Pons (tissue), 1 donor: Measurements from ENCODE around the gene ICE1.
"Not testable (repeated sequence)": the region's sequence is repeated elsewhere in the genome, so short reads cannot be mapped to it uniquely, and the experiment has no call there.

Source experiments
- DNase-seq: peaks from one replicate; pipeline ENCODE4 v3.0.0-alpha.2; 2016; ENCODE audit warnings: low spot score

The ICE1 gene

DNA sequence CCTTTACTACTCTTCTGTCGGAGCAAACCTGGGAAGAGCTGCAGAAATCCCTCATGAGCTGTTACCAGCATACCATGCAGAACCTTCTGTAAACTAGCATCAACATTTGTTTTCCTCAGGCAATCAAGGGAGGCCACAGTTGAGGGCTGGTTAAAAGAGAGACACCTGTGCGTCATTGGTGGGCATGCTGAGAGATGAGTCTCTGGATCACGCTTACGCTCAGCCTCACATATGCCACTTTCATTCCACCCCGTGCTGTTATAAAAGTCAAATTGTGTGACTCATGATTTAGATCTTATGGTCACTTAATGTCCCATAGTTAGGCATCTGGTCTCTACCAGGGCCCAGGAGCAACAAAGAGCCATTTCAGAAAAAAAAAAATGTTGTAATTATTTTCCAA, 18.1 kb upstream of the ICE1 start:
- DNase-seq, result no peak

DNA sequence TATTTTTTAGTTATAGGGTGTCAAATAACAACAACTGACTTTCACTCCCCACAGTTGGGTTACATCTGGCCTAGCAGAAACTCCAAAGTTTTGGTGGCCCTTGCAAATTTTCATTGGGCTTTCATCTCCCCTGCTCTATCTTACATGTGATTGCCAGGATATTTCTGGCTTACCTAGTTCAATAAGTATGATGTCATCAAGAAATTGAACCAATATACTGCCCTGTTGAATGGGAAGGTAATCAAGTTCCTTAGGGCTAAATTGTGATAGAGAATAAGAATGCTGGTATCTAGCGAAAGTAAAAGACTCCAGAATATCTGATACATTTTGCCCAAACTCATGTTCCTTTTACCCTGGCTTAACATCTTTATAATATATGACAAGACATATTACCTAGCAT, 17.0 kb upstream of the ICE1 start:
- no peak for DNase-seq

DNA sequence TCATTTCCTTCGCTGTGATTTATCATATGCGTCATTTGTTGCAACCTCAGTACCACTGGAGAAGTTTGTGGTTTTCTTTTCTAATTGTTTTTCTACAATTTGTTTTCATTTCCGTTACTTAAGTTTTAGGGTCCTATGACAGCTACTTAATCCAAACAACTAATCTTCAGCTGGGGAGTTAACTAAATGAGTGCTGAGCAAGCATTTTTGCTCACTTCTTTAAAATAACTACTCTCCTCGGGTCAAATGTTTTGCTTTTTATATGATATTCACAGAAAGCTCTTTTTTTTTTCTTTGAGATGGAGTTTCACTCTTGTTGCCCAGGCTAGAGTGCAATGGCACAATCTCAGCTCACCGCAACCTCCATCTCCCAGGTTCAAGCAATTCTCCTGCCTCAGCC, 14.6 kb upstream of the ICE1 start:
- DNase-seq, result no peak

DNA sequence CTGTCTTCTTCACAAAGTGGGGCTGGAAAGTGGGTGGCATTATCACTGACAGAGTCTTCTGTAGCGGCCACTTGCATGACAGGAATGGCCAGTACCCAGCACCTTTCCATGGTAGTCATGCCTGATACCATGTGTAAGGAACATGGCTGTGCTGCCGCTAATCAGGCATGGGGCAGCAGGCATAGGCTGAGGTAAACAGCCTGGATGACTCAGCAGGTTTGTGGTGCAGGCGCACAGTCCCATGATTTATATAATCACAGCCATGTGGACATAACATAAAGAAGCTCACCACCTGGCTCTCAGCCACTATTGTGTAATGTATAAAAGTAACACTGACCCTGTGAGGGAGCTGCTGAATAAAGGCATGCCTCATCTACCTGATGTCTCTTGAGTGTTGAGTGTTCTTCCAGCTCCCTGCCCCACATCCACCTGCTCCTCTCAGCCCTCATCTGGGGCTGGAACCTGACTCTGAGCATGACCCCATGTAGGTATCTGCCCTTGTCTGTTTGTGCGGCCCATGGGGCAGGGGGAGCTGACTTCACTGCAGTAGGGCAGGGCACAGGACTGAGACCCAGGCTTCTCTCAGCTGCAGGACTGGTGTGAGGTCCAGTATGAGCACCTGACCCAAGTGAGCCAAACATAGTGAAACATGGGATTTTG, 13.2 kb upstream of the ICE1 start:
- DNase-seq, result no peak

DNA sequence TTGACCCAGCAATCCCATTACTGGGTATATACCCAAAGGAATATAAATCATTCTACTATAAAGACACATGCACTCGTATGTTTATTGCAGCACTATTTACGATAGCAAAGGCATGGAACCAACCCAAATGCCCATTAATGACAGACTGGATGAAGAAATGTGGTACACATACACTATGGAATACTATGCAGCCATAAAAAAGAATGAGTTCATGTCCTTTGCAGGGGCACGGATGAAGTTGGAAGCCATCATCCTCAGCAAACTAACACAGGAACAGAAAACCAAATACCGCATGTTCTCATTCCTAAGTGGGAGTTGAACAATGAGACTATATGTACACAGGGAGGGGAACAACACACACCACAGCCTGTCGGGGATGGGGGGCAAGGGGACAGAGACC, 8.6 kb upstream of the ICE1 start:
- not testable (repeated sequence) for DNase-seq

DNA sequence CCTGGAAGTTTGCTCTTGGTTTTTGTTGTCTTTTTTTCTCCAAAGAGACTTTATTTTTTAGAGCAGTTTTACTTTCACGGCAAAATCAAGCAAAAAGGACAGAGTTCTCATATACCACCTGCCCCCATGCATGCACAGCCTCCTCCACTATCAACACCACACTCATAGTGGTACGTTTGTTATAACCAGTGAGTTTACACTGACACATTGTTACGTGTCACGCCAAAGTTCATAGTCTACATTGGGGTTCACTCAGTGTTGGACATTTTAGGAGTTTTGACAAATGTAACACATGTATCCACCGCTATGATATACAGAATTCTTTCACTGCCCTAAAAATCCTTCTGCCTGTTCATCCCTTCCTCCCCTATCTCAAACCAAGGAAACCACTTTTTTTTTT, 7.5 kb upstream of the ICE1 start:
- DNase-seq, result no peak

DNA sequence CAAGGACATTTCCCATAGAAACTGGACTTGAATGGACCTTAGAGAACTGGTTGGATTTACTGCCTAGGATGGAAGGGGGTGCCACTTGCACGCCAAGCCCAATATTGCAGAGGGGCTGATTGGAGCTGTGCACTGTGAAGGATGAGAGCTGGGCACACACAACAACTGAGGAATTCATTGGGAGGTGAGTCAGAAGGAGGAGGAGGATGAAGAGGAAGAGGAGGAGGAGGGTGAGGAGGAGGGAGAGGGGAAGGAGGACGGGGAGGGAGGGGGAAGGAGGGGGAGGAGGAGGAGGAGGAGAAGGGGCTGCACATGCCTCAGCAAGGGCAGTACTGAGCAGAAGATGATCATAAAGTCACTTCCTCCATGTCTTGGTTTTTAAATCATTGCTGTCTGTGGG, 5.7 kb upstream of the ICE1 start:
- no peak for DNase-seq

DNA sequence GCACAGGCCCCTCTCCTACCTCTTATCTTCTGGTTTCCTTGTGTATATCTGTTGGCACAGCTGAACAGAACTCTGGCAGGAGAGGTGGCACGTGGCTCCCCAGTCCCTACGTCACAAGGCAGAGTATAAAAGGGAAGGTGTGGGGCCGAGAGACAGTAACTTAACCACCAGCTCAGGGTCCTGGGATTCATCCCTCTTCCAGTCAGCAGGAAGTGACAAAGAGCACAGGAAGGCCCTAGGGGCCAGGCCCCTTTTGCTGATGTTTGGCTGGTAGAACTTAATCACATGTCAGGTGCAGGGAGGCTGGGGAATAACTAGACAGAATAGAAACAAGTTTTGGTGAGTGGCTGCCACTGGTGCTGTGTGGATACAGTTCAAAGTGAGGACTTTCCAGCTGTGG, 4.5 kb upstream of the ICE1 start:
- DNase-seq, result no peak

DNA sequence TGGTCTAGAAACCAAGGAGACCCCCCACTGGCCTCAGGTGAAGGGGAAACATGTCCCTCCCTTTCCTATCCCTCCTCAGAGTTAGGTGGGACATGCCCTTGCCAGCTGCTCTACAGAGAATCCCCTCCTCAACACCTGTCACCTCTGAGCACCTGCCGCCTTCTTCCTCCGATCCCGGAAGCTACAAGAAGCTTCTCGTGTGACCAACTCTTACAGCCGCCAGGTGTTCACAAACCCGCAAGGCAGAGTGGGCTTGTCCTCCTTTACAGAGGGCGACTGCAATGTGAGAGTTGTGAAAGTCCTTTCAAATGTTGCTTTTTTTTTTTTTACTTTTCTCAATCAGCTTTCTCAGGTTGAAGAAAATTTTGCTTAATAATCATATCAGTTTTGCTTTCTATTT, 3.7 kb upstream of the ICE1 start:
- no peak for DNase-seq

DNA sequence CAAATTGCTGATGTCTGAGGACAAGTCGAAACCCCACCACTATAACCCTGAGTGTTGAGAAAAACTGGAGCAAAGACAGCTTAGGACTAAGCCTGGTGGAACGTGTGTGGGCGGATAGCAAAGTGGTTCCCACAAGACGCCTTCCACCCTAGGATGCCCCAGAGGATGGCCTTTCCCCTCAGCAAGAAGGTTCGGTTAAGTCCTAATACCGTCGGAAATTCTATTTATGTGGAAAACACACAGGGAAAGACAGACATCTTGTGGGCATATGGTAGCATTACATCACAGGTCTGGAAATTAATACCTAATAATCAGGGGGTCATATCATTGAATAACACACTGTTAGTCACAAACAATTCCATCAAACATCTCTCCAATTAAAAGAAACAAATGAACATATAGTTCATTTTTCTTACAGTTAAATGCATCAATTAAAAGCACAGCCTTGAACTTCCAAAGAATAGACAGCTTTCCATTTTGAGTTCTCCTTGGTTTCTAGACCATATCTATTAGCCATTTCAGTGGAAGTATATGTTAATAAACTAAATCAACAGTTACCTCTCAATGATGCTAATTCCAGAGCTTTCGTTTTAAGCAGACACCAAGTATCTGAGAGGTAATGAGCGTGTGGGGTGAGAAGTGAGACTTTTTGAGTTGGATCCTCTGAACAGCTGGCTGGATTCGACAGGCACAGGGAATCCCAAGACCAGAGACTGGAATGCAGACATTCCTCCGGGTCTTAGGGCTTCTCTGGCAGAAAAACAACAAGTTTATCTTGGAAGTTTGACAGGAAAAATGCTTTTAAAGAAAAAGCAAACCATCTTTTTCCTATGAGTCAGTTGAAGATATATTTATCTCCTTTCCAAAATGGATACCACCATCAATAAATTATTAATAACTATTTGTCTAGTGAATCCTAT, 2.9 kb upstream of the ICE1 start:
- peak; percentile 51 for DNase-seq

DNA sequence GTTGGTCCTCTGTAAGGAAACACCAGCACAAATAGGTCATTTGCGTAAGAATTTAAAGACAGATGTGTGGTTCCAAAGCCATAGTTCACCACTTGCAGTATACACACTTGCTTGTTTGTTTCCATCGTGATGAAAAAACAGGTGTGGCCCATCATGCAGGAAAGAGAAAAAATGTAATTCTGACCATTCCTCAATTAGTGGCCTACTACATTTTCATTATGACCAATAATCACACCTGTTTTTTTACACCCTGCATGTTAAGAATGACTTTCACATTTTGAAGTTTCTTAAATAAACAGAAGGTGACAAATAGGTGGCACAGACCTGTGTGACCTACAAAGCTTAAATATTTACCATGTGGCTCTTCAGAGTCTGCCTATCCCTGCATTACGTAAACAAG, 2.2 kb upstream of the ICE1 start:
- DNase-seq, result peak; percentile 5

DNA sequence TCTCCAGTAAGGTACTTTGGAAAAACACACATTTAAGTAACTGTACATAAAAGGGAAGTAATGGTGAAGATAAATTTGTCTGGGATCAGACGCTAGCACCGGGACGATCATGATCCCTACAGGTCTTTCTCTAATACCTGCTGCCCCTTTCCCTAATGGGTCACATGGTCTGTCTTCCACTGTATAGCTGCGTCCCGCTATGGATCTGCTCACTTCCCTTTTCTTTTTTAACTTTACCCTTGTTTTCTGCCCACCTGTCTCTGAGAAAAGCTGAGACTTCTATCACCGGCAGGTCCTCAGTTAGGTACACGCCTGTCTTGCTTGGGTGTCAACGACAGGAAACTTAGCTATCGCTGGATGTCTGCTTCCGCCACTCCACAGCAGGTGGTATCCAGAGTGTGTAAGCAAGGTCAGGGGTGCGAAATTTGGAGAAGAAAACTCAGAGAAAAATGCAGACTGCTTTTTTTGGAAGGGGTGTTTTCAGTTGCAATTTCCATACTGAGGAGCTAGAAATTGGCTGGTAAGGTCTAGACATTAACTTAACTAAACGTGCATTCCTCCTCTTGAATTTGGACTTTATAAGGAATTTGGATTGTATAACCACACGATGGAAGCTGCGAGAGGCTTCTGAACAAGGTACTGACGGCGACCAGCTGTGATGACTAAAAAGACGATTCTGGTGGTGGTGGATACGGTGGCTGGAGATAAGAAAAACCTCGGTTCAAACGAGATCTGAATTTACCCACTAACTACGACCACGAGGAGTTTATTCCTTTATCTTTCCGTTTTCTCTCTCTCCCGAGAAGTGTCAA, 1.1 kb upstream of the ICE1 start:
- DNase-seq, result peak; percentile 22

DNA sequence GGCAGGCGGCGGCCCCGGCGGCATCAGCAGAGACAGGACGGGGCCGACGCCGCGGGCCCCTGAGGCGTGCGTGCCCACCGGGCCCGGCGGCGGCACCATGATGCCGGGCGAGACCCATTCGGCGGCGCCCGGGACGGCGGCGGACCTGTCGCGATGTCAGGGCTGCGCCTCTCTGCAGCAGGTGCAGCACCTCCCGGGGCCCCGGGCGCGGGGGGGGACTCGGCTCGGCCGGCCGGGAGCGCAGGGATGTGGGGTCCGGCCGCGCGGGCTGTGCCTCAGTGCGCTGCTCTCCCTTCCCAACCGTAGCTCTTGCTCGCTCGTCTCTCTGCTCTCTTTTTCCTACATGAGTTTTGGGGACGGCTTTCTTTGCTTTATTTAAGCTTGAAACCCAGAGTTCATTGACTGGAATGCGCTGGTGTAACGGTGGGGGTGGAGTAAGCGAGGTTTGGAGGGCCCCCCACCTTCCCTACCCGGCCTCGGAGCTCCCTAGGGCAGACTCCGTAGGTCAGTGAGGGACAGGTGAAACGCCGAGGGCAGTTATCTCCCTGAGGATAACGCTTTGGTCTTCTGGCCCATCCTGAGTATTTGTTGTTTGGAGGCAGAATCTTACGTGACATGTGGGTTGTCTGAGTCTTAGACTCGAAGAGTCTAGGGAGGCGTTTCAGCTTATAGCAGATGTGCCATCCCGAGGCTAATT, 490 bp downstream of the ICE1 start:
- peak; percentile 10 for DNase-seq

DNA sequence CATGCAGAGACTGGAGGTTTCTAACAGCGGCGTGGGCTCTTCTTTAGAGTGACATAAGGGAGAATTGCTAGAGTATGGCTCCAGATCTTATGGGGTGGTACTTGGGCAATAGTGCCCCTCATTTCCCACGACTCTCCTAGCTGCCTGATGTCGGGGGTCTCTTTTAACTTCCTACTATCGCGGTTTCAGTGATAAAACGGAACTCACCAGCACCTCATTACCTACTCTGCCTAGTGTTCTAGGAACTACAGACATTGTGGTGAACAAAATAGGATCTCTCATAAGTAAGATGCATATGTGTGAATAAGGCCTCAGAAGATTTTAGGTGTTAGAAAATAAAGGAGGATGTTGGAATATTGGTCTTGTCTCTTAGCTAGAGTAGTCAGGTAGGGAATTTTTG, 1.1 kb downstream of the ICE1 start:
- DNase-seq, result no peak

DNA sequence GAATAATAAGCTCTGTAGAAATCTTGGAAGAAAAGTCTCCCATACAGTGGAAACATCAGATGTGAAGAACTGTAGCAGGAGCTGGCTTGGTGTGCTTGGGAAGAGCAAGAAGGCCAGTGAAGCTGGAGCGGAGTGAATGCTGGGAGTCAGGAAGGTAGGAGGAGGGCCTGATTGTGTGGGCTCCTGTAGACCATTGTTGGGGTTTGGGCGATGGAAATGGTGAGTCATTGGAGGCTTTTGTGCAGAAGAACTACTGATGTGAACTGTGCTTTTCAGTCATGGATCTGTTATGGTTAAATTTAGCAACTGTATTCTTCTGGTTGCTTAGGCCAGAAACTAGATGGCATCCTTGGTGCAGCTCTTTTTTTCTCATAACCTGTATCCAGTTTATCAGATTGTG, 2.3 kb downstream of the ICE1 start:
- DNase-seq, result no peak

DNA sequence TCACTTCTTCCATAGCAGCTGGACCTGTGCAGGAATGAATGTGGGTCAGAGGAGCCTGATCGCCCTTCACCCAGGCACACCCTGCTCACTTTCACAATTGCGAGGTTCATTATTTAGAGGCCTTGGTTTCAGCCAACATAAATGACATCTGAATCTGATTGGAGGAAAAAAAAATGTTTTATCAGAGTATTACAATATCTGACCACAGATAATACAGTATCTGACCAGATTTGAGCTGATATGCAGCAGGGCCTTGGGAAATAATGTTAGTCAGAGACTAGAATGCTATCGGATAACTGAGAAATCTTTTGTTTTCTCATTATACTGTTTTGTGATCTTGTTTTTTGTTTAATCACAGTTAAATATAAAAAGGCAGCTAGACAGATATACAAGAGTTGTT, 7.7 kb downstream of the ICE1 start:
- DNase-seq, result no peak

DNA sequence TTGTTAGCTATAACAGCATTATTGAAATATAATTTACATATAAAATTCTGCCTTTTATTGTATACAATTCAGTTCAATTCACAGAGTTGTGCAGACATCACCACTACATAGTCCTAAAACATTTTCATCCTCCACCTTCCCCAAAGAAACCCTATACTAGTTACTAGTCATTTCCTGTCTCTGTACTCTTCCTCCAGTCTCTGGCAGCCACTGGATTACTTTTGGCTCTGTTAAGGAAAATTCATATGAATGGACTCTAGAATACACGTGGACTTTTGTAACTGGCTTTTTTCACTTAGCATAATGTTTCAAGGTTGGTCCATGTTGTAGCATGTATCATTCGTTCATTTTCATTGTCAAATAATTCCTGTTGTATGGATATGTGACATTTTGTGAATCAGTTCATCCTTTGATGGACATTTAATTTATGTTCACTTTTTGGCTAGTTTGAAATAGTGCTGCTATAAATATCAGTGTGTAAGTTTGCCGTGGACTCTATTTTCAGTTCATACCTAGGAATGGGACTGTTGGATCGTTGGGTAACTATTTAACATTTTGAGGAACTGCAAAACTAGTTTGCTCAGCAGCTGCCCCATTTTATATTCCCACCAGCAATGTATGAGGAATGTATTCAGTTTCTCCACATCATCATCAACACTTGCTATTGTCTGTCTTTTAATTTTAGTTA, 9.7 kb downstream of the ICE1 start:
- no peak for DNase-seq

DNA sequence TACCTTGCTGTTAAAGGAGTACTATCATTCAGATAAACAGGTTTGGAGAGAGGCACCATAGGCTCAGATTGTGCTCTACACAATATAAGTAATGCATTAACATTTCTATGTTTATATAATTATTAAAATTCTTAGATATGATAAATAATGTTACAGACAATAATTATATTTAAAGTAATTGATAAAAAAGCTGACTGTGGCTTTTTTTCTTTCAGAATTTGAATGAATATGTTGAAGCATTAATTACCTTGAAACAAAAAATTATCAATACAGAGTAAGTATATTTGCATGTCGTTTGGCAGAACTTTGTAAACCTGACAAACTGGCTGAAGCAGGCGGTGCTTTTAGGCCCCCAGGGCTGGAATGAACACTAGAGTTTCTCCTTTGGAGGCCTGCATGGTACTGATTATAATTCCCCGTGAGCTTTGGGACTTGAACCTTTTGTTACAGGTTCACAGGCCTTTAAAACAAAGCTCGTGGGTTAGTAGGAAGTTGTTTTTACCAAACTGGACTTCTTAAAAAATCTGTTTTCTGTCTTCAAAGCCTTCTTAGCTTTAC, 13.8 kb downstream of the ICE1 start:
- no peak for DNase-seq

DNA sequence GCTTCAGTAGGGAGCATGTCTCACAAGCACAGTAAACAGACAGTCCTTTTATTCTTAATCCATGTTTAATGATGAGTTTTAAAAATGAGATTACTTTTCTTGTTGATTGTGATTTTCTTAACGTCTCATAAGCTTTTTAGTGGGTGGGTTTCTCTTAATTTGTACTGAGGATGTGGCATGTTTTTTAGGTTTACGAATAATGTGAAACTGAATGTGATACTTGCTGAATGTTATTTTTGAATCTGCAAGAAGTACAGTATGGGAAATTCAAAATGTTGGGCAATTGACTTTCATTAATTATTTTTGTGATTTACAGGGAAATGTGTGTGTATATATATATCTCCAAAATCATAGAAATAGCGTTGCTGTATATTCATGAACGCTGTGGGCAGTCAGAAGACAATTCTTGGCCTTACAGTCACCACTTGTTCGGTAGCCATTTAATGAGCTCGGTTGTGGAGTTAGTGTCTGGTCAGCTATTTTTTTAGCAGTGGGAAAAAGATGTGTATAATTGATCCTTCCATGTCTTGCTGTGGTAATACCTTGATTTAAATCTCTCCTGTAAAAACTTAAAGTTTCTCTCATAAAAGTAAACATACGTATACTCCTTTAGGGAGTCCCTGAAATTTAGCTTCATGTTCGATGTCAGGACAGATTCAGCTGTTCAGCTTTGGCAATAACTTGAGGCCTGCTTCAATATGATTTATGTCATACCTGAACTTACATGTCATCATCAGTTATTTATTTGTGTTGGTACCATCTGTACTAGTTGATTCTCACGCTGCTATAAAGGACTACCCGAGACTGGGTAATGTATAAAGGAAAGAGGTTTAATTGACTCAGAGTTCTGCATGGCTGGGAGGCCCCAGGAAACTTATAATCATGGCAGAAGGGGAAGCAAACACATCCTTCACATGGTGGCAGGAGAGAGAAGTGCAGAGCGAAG, 15.0 kb downstream of the ICE1 start:
- no peak for DNase-seq

DNA sequence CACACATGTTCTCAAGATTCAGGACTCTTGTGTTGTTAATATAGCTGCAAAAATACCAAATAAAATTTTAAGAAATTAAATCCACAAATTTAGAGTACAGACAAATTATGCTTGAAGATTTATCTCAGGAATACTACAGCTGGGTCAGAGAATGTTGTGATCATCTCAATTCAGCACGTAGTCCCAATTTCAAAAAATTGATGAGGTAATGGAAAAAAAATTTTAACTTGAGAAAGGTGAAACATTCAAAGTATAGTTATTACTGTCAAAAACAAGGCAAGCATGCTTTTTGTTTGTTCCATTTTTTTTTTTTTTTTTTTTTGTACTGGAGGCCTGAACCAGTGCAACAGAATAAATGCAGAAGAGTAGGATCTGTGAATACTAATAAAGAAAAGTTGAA, 29.4 kb downstream of the ICE1 start:
- DNase-seq, result no peak
